Astrocyte of the spinal cord (primary cell): ENCODE data around the gene TFDP2.

Source experiments
- DNase-seq: peaks from one replicate; pipeline ENCODE4 v3.0.0; 2011; ENCODE audit warnings: low read depth, low spot score
- H3K4me3 ChIP-seq: 2 replicates; pipeline ENCODE4 v1.5.1; 2011; ENCODE audit warnings: low read depth, mild to moderate bottlenecking, low read length, moderate library complexity
- in situ Hi-C: cut with HindIII; loops from 2 replicates; pipeline ENCODE4 v1.10.0; 2017; ENCODE audit warnings: low sequenced_read_pairs
- TF ChIP-seq, protein P1 (sequence below): IDR thresholded peaks from 2 replicates; pipeline ENCODE4 v1.5.1; 2012; ENCODE audit warnings: low read depth, mild to moderate bottlenecking, low read length, inconsistent platforms

The TFDP2 gene

DNA sequence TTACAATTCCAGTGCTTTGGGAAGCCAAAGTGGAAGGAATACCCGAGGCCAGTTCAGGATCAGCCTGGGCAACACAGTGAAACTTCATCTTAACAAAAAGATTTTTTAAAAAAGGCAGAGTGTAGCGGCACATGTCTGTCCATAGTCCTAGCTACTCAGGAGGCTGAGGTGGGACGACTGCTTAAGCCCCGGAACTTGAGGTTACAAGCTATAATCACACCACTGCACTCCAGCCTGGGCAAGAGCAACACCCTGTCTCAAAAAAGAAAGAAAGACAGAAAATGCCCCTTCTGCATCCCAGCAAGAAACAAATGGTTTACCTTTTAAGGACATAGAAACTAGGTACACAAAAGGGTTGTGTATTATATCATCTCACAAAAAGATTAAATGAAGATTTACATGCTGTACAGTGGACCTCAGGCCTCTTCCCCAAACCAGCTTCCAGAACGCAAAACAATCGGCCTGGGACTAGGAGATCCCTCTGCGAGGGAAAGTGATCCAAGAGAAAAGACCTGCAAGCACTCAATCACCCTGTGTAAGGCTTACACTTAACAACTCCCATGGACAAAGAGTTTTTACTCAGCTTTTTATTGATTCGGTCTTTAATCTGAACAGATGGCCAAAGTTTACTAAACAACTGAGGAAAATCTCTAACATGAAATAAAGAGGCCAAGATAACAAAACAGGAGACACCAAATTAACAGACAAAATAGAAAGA, 21.2 kb downstream of the TFDP2 start:
- DNase-seq: peak; percentile 18
- in situ Hi-C loops: no loop called here
- TF ChIP-seq, protein P1, sequence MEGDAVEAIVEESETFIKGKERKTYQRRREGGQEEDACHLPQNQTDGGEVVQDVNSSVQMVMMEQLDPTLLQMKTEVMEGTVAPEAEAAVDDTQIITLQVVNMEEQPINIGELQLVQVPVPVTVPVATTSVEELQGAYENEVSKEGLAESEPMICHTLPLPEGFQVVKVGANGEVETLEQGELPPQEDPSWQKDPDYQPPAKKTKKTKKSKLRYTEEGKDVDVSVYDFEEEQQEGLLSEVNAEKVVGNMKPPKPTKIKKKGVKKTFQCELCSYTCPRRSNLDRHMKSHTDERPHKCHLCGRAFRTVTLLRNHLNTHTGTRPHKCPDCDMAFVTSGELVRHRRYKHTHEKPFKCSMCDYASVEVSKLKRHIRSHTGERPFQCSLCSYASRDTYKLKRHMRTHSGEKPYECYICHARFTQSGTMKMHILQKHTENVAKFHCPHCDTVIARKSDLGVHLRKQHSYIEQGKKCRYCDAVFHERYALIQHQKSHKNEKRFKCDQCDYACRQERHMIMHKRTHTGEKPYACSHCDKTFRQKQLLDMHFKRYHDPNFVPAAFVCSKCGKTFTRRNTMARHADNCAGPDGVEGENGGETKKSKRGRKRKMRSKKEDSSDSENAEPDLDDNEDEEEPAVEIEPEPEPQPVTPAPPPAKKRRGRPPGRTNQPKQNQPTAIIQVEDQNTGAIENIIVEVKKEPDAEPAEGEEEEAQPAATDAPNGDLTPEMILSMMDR: no peak
- no peak overlapping the region for H3K4me3 ChIP-seq

DNA sequence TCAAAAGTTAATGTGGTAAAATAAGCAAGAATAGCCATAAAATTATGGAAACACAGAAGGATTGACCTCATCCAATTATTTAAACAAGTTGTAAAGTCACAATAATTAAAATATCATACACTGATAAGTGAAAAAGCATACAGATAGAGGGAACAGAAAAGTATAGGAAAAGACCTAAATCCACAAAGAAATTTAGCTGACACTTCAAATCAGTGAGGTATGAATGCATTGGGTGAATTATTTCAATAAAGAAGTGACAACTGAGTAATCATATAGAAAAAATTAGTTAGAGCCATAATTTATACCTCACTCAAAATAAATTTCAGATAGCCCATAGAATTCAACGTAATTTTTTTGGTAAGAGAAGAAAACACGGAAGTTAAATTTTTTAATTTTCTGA, 25.1 kb downstream of the TFDP2 start:
- no peak for DNase-seq
- TF ChIP-seq, protein P1: no peak
- no peak overlapping the region for H3K4me3 ChIP-seq
- in situ Hi-C loops: no loop called here

DNA sequence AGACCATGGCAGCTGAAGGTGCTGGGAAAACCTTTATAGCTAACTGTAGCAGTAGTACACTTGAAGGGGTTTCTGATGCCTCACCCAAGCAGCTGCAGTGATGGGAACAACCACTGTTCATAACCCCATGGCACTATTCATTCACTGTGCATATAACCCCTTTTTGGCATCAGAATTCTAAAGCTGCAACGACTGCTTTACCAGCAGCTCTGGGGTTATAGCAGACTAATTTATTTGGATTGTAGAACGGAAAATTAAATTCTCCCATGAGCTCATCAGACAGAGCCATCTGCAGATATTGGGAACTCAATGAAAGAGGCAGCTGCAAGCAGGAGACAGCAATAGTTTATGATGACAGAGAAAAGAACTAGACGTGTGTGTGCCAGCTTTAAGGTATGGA, 28.6 kb downstream of the TFDP2 start:
- no peak for DNase-seq
- in situ Hi-C loops: no loop called here
- TF ChIP-seq, protein P1: no peak
- no peak overlapping the region for H3K4me3 ChIP-seq

- no peak overlapping the region for H3K4me3 ChIP-seq
- in situ Hi-C loops: no loop called here
- DNase-seq: no peak
- TF ChIP-seq, protein P1: no peak
Observed at GRCh38 chr3:142118911-142119310, 30.4 kb downstream of the TFDP2 start.

DNA sequence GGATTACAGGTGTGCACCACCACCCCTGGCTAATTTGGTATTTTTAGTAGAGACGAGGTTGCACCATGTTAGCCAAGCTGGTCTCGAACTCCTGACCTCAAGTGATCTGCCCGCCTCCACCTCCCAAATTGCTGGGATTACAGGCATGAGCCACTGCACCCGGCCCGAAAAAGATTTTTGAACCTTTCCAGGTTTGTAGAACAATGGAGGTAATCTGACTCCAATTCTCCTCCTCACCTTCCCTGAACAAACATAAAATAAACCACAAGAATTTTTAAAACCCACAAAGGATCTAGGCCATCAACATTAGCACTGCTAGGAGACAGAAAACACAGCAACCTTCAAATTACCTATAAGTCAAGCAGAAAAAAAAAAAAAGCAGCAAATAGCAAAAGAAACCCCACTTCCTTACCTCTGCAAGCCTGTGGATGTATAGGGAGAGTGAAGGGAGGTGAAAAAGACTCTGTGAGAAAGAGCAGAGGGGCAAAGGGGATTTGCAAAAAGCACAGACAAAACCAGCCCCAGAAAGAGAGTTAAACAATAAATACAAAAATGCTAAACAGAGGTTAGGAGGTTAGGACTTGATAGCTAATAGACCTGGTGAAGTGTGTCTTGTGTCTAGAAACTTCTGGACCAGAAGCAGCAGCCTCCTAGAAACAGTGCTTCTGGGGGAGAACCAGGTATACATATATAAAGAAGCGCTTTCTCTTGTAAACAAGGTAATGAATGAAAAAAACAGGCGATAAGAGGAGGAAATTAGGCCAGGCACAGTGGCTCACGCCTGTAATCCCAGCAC, 32.1 kb downstream of the TFDP2 start:
- DNase-seq: peak; percentile 77
- in situ Hi-C loops: no loop called here
- H3K4me3 ChIP-seq: no peak overlapping the region
- TF ChIP-seq, protein P1: no peak

GRCh38 chr3:142115867-142116668, 33.3 kb downstream of the TFDP2 start:
- DNase-seq: peak; percentile 7
- in situ Hi-C loops: no loop called here
- H3K4me3 ChIP-seq: no peak overlapping the region
- TF ChIP-seq, protein P1: no peak
